B cell (primary cell): Measurements from ENCODE around the gene MBD3L2.
"Not testable (repeated sequence)": the region's sequence is repeated elsewhere in the genome, so short reads cannot be mapped to it uniquely, and the experiment has no call there.

Experiments
- CTCF ChIP-seq: fragments of 200-600 bp; IDR thresholded peaks from one replicate; pipeline ENCODE4 v1.8.0; 2022; ENCODE audit warnings: antibody characterized with exemption, mild to moderate bottlenecking
- EZH2 ChIP-seq: IDR thresholded peaks from 2 replicates; pipeline ENCODE4 v1.6.1; 2012; ENCODE audit warnings: borderline replicate concordance, low read depth, mild to moderate bottlenecking, moderate library complexity, low read length; ENCODE audit not compliant: insufficient read depth, poor library complexity, severe bottlenecking

- not testable (repeated sequence) for TF ChIP-seq CTCF, EZH2
These were observed at the start of gene MBD3L2 for GRCh38 chr19:7049021-7049420.
